Osteoblast (primary cell): Measurements from ENCODE around the gene SHISA4. TPM values are rescaled to one million over a fixed set of nuclear protein-coding genes. Genes with fewer than 3 reads are reported as not detected.
"Not testable (repeated sequence)": the region's sequence is repeated elsewhere in the genome, so short reads cannot be mapped to it uniquely, and the experiment has no call there.

Experiments used
- DNase-seq: peaks from one replicate; pipeline ENCODE4 v3.0.0; 2011; ENCODE audit warnings: low spot score, mixed read lengths; ENCODE audit not compliant: insufficient read length; ENCODE audit errors: missing footprints
- H2AFZ ChIP-seq: 2 replicates; pipeline ENCODE4 v1.6.0; 2011; ENCODE audit warnings: mild to moderate bottlenecking, low read length
- H3K27ac ChIP-seq: 2 replicates; pipeline ENCODE4 v1.5.1; 2011; ENCODE audit warnings: mild to moderate bottlenecking, low read depth, low read length, moderate library complexity
- H3K27me3 ChIP-seq: 2 replicates; pipeline ENCODE4 v1.6.0; 2012; ENCODE audit warnings: mild to moderate bottlenecking, control low read depth, inconsistent platforms, low read length, moderate library complexity; ENCODE audit not compliant: insufficient read depth
- H3K36me3 ChIP-seq: 2 replicates; pipeline ENCODE4 v1.5.1; 2011; ENCODE audit warnings: mild to moderate bottlenecking, low read length, control low read depth, moderate library complexity; ENCODE audit not compliant: insufficient read depth
- H3K4me1 ChIP-seq: 2 replicates; pipeline ENCODE4 v1.5.1; 2011; ENCODE audit warnings: mild to moderate bottlenecking, low read length, control low read depth, moderate library complexity; ENCODE audit not compliant: insufficient read depth
- H3K4me2 ChIP-seq: 2 replicates; pipeline ENCODE4 v1.6.0; 2011; ENCODE audit warnings: mild to moderate bottlenecking, low read length; ENCODE audit not compliant: insufficient read depth
- H3K4me3 ChIP-seq: fragments of 200-600 bp; sonication (generic); 3 replicates; pipeline ENCODE4 v1.5.1; 2012; ENCODE audit warnings: mild to moderate bottlenecking, low read length, inconsistent platforms; ENCODE audit not compliant: insufficient read depth
- H3K79me2 ChIP-seq: 2 replicates; pipeline ENCODE4 v1.6.0; 2012; ENCODE audit warnings: mild to moderate bottlenecking, low read length, control low read depth, inconsistent platforms; ENCODE audit not compliant: insufficient read depth
- H3K9me3 ChIP-seq: 2 replicates; pipeline ENCODE4 v1.5.1; 2011; ENCODE audit warnings: low read depth, low read length, control low read depth
- H4K20me1 ChIP-seq: 2 replicates; pipeline ENCODE4 v1.6.0; 2012; ENCODE audit warnings: mild to moderate bottlenecking, low read length, control low read depth; ENCODE audit not compliant: insufficient read depth
- CTCF ChIP-seq: IDR thresholded peaks from 2 replicates; pipeline ENCODE4 v1.5.1; 2011; ENCODE audit warnings: mild to moderate bottlenecking, low read depth, low read length, moderate library complexity; ENCODE audit errors: extremely low read depth
- total RNA-seq: library from RNA; depleted of rRNA; stranded (reverse); fragments of >200 nt; gene quantifications from 2 replicates; pipeline ENCODE4 v1.2.3, GENCODE V29; 2012

The SHISA4 gene
- total RNA-seq, 1 donor: 25.3 TPM

DNA sequence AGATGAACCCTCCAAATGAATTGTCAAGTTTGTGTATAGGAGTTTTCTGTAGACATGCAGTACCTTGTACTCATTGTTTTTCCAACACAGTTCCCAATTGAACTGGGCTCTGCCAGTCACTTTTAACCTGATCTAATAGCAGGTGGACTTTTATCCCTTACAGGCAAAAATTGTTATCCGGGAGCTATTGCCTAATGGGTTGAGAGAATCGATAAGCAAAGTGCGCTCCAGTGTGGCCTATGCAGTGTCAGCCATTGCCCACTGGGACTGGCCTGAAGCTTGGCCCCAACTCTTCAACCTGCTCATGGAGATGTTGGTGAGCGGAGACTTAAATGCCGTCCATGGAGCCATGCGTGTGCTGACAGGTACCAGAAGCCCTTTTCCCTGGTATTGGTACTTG lies 40.5 kb upstream of the SHISA4 start:
- no peak overlapping the region for H2AFZ ChIP-seq
- peaks cover 52% of the 10 kb centered on the region for H3K79me2 ChIP-seq
- peaks cover 32% of the 10 kb centered on the region for H3K4me1 ChIP-seq
- no peak overlapping the region for H3K27ac ChIP-seq
- H3K27me3 ChIP-seq: no peaks in the 10 kb centered on the region
- DNase-seq: no peak
- H3K36me3 ChIP-seq: peaks cover 41% of the 10 kb centered on the region
- H3K4me2 ChIP-seq: no peak overlapping the region
- H4K20me1 ChIP-seq: peaks cover 8% of the 10 kb centered on the region
- H3K9me3 ChIP-seq: no peaks in the 10 kb centered on the region
- no peak for TF ChIP-seq CTCF
- no peak overlapping the region for H3K4me3 ChIP-seq

- Histone ChIP-seq H3K4me1 (peaks cover 32% of the 10 kb centered on the region), H2AFZ (no peak overlapping the region), H3K4me2 (peak overlapping the region; percentile 44), H3K36me3 (peaks cover 51% of the 10 kb centered on the region), H3K79me2 (peaks cover 41% of the 10 kb centered on the region), H4K20me1 (peaks cover 6% of the 10 kb centered on the region), H3K27me3 (no peaks in the 10 kb centered on the region), H3K27ac (peak overlapping the region; percentile 78), H3K4me3 (no peak overlapping the region), H3K9me3 (no peaks in the 10 kb centered on the region)
- TF ChIP-seq CTCF: no peak
- no peak for DNase-seq
Measured at GRCh38 chr1:201849372-201850052, 39.2 kb upstream of the SHISA4 start.

DNA sequence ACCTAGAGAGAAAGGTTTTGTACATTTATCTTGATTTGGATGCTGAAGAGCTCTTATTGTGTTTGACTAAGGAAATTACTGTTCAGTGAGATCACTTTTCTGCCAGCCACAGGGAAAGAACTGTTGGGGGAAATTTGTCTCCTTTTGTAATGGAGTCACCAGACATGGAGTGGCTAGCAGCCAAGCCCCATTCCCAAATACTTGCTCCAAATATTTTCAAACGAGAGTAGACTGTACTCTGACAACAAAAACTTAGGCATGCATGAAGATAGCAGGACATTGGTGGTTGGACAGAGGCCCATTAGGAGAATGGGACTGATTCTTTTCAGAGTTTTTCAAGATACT lies 38.7 kb upstream of the SHISA4 start:
- Histone ChIP-seq H3K4me2 (peak overlapping the region; percentile 44), H3K27me3 (no peaks in the 10 kb centered on the region), H3K4me1 (peaks cover 30% of the 10 kb centered on the region), H3K27ac (peak overlapping the region; percentile 78), H2AFZ (no peak overlapping the region), H3K79me2 (peaks cover 37% of the 10 kb centered on the region), H4K20me1 (peaks cover 3% of the 10 kb centered on the region), H3K36me3 (peaks cover 57% of the 10 kb centered on the region), H3K4me3 (no peak overlapping the region), H3K9me3 (no peaks in the 10 kb centered on the region)
- DNase-seq: no peak
- no peak for TF ChIP-seq CTCF

DNA sequence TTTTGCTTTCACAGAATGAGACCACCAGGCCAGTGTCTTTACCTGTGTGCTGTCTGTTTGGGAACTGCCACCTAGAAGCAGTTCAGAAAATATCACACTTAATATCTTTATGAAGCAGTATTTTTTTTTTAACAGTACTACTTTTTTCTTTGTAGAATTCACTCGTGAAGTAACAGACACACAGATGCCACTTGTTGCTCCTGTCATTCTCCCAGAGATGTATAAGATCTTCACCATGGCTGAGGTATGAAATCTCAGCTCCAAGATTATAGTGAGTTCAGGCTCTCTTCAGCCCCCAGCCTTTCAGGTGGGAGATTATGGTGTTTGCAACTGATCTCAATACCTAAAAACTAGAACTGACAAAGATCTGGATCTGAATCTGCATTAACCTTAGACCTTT lies 36.7 kb upstream of the SHISA4 start:
- Histone ChIP-seq H3K79me2 (peaks cover 21% of the 10 kb centered on the region), H3K4me3 (no peak overlapping the region), H3K36me3 (peaks cover 75% of the 10 kb centered on the region), H3K4me2 (no peak overlapping the region), H3K27me3 (no peaks in the 10 kb centered on the region), H2AFZ (no peak overlapping the region), H3K4me1 (peaks cover 19% of the 10 kb centered on the region), H3K9me3 (no peaks in the 10 kb centered on the region), H4K20me1 (no peaks in the 10 kb centered on the region), H3K27ac (no peak overlapping the region)
- no peak for DNase-seq
- TF ChIP-seq CTCF: no peak

GRCh38 chr1:201856722-201857121 lies 32.0 kb upstream of the SHISA4 start:
- H3K9me3 ChIP-seq, H3K27ac ChIP-seq, H3K27me3 ChIP-seq, DNase-seq, H3K79me2 ChIP-seq, H2AFZ ChIP-seq, H3K4me1 ChIP-seq, H4K20me1 ChIP-seq, H3K4me2 ChIP-seq, H3K4me3 ChIP-seq: not testable (repeated sequence)
- H3K36me3 ChIP-seq: peaks cover 87% of the 10 kb centered on the region
